MCF 10A (cell line): ENCODE results near the gene FGG. TPM values are rescaled to one million over a fixed set of nuclear protein-coding genes. Genes with fewer than 3 reads are reported as not detected.

Experiments
- BruUV-seq: library from RNA; stranded (reverse); fragments of 400-500 nt; replicated peaks from 2 replicates; lab custom pipeline; 2021; lab: Mats Ljungman, UMichigan
- CTCF ChIA-PET: fragments of 300-600 bp; sonication (Branson Sonifier 250); formaldehyde crosslinking; extraction: SDS; loops from one replicate; lab custom pipeline; 2021; ENCODE audit warnings: antibody characterized with exemption, inconsistent platforms; lab: Yijun Ruan, JAX
- POLR2A ChIA-PET: fragments of 300-600, 350-650 bp; sonication (Branson Sonifier 250); formaldehyde crosslinking; extraction: SDS; loops from one replicate; lab custom pipeline; 2020; ENCODE audit warnings: antibody characterized with exemption, inconsistent platforms; lab: Yijun Ruan, JAX
- DNase-seq: peaks from one replicate; pipeline ENCODE4 v3.0.0-alpha.2; 2018; ENCODE audit not compliant: unreplicated experiment
- H3K27ac Mint-ChIP-seq: one replicate; pipeline ENCODE4 v1.8.0; 2022; ENCODE audit warnings: mild to moderate bottlenecking, low read depth, mixed read lengths; ENCODE audit not compliant: unreplicated experiment
- H3K27me3 Mint-ChIP-seq: one replicate; pipeline ENCODE4 v1.8.0; 2022; ENCODE audit warnings: mixed read lengths; ENCODE audit not compliant: insufficient read depth, unreplicated experiment
- H3K36me3 Mint-ChIP-seq: one replicate; pipeline ENCODE4 v1.8.0; 2022; ENCODE audit warnings: mild to moderate bottlenecking, moderate library complexity, mixed read lengths; ENCODE audit not compliant: insufficient read depth, unreplicated experiment
- H3K4me1 Mint-ChIP-seq: one replicate; pipeline ENCODE4 v1.8.0; 2022; ENCODE audit warnings: mixed read lengths; ENCODE audit not compliant: insufficient read depth, unreplicated experiment
- H3K4me3 Mint-ChIP-seq: one replicate; pipeline ENCODE4 v1.8.0; 2022; ENCODE audit warnings: mild to moderate bottlenecking, moderate library complexity, mixed read lengths; ENCODE audit not compliant: unreplicated experiment
- H3K9me3 Mint-ChIP-seq: one replicate; pipeline ENCODE4 v1.8.0; 2022; ENCODE audit warnings: mixed read lengths; ENCODE audit not compliant: unreplicated experiment
- CTCF ChIP-seq: fragments of 200-600 bp; IDR thresholded peaks from one replicate; pipeline ENCODE4 v1.8.0; 2022; ENCODE audit warnings: antibody characterized with exemption, mild to moderate bottlenecking; ENCODE audit not compliant: unreplicated experiment
- intact Hi-C: fragments of 100-400 bp; cut with micrococcal nuclease; formaldehyde crosslinking; loops from 2 replicates; pipeline ENCODE4 v1.14.1; 2022
- total RNA-seq: library from RNA; stranded (reverse); gene quantifications from 2 replicates; pipeline ENCODE4 v1.2.3, GENCODE V29; 2022

Gene FGG
- total RNA-seq, 1 experiment from 2014 or later: 3.2 TPM

GRCh38 chr4:154618708-154619315, 6.4 kb upstream of the FGG start:
- intact Hi-C loops: loop anchor here (1.0 kb wide), 1 partner anchor 60 kb away; no protein-coding TSS in a partner anchor
- no TSS peak for BruUV-seq
- ChIA-PET CTCF (interaction anchor here (0.6 to 23.4 kb wide), 27 partner anchors 6 to 740 kb away, joined by 3 to 935 read pairs (median 7); partner anchors contain the start of genes FGA, FGB and PLRG1), POLR2A (interaction anchor here (0.7 to 3.4 kb wide), 5 partner anchors 12 to 68 kb away, joined by 3 to 29 read pairs (median 4); partner anchors contain the start of gene PLRG1)
- Mint-ChIP-seq H3K27ac (no peak overlapping the region), H3K27me3 (no peaks in the 10 kb centered on the region), H3K9me3 (no peaks in the 10 kb centered on the region), H3K4me1 (no peaks in the 10 kb centered on the region), H3K4me3 (no peak overlapping the region), H3K36me3 (no peaks in the 10 kb centered on the region)
- TF ChIP-seq CTCF: peak; percentile 76
- DNase-seq: peak; percentile 77

DNA sequence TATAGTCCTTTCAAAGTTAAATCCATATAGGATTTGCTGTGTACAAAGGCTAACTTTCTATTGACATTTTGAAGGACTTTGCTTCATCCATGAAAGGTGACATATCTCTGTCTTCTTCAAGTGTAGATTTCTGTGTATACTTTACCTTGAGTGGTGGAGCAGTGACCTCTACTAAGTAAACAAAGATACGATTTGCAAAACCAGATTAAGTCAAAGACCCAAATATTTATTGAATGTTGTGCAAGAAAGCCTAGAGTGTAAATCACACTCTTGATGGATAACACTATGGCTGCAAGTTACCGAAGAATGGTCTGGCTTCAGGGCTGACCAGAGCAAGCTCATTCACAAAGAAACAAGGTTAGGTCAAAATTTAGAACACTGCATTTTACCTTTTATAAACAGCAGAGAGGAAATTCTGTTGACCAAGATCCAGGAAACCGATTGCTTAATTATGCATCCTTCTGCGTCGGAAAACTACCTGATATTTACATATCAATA, 5.4 kb upstream of the FGG start:
- CTCF ChIA-PET: interaction anchor here (1.0 to 23.4 kb wide), 17 partner anchors 7 to 163 kb away, joined by 3 to 935 read pairs (median 20); partner anchors contain the start of genes FGA, FGB and PLRG1
- POLR2A ChIA-PET: interaction anchor here (1.6 to 3.4 kb wide), 2 partner anchors 58 to 67 kb away, joined by 10 to 29 read pairs; partner anchors contain the start of gene PLRG1
- no peak overlapping the region for H3K27ac Mint-ChIP-seq
- no TSS peak for BruUV-seq
- H3K4me1 Mint-ChIP-seq: no peaks in the 10 kb centered on the region
- no peak for DNase-seq
- H3K4me3 Mint-ChIP-seq: no peak overlapping the region
- TF ChIP-seq CTCF: no peak
- no peaks in the 10 kb centered on the region for H3K27me3 Mint-ChIP-seq
- H3K9me3 Mint-ChIP-seq: no peaks in the 10 kb centered on the region
- H3K36me3 Mint-ChIP-seq: no peaks in the 10 kb centered on the region
- intact Hi-C loops: loop anchor here (1.0 kb wide), 1 partner anchor 59 kb away; no protein-coding TSS in a partner anchor

GRCh38 chr4:154616731-154617130, 4.3 kb upstream of the FGG start:
- Mint-ChIP-seq H3K4me1 (no peaks in the 10 kb centered on the region), H3K4me3 (no peak overlapping the region), H3K36me3 (no peaks in the 10 kb centered on the region), H3K9me3 (no peaks in the 10 kb centered on the region), H3K27me3 (no peaks in the 10 kb centered on the region), H3K27ac (no peak overlapping the region)
- no peak for DNase-seq
- BruUV-seq: no TSS peak
- ChIA-PET POLR2A (interaction anchor here (0.9 kb wide), 1 partner anchor 67 kb away, joined by 5 read pairs; the partner anchor contains the start of gene PLRG1), CTCF (interaction anchor here (4.9 to 23.4 kb wide), 3 partner anchors 8 to 63 kb away, joined by 41 to 935 read pairs (median 72); partner anchors contain the start of genes FGB and PLRG1)
- no peak for TF ChIP-seq CTCF
- intact Hi-C loops: no loop called here

GRCh38 chr4:154616287-154616686, 3.8 kb upstream of the FGG start:
- intact Hi-C loops: no loop called here
- BruUV-seq: no TSS peak
- no peaks in the 10 kb centered on the region for H3K27me3 Mint-ChIP-seq
- no peak overlapping the region for H3K4me3 Mint-ChIP-seq
- ChIA-PET POLR2A (interaction anchor here (0.9 kb wide), 1 partner anchor 66 kb away, joined by 5 read pairs; the partner anchor contains the start of gene PLRG1), CTCF (interaction anchor here (0.9 to 23.4 kb wide), 5 partner anchors 8 to 102 kb away, joined by 3 to 935 read pairs (median 41); partner anchors contain the start of genes FGB and PLRG1)
- no peaks in the 10 kb centered on the region for H3K9me3 Mint-ChIP-seq
- H3K27ac Mint-ChIP-seq: no peak overlapping the region
- H3K36me3 Mint-ChIP-seq: no peaks in the 10 kb centered on the region
- no peaks in the 10 kb centered on the region for H3K4me1 Mint-ChIP-seq
- no peak for TF ChIP-seq CTCF
- DNase-seq: no peak
